ENCODE measurements around the gene FHIT.

The FHIT gene

GRCh38 chr3:59717679-59718205 lies 1533.5 kb downstream of the FHIT start:
- DNase-seq, result no peak

DNA sequence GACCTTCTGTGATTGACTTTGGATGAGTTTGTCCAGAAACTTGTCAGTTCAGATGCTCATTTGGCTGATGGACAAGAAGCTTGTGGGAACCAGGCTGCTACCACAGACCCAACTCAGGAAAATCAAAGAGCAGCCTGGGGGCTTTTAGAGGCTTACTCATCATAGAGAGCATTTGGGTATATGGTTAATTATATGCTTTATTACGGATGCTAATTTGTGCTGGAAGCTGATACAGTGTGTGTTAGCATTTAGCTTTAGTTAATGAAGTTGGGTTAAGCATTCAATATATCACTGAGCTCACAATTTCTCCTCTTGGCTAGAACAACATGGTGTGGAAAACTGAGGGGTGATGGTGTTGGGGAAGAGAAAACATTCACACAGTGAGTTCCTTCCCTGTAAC lies 1537.2 kb downstream of the FHIT start:
- no peak for DNase-seq

GRCh38 chr3:59710554-59710953 lies 1540.7 kb downstream of the FHIT start:
- no peak for DNase-seq

GRCh38 chr3:59709702-59710553 lies 1541.3 kb downstream of the FHIT start:
- no peak for DNase-seq

- DNase-seq, result no peak
These were observed 1543.0 kb downstream of the FHIT start for GRCh38 chr3:59708202-59708601.

DNA sequence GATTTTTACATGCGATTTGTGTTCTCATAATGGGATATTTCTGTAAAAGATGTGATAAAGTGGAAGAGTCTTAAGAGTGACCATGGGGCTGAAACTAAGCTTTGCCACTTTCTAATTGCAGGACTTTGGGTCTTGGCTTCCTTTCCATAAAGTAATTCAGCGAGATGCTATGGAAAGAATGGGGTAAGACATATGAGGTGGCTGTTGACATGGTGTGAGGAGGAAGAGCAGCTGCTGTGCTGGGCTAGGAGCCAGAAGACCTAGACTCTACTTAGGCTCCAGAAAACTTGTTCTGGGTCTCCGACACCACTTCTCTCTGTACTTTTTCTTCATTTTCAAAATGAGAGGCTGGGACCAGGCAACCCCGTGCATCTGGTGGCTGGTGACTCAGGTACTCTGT lies 1547.0 kb downstream of the FHIT start:
- DNase-seq, result no peak

DNA sequence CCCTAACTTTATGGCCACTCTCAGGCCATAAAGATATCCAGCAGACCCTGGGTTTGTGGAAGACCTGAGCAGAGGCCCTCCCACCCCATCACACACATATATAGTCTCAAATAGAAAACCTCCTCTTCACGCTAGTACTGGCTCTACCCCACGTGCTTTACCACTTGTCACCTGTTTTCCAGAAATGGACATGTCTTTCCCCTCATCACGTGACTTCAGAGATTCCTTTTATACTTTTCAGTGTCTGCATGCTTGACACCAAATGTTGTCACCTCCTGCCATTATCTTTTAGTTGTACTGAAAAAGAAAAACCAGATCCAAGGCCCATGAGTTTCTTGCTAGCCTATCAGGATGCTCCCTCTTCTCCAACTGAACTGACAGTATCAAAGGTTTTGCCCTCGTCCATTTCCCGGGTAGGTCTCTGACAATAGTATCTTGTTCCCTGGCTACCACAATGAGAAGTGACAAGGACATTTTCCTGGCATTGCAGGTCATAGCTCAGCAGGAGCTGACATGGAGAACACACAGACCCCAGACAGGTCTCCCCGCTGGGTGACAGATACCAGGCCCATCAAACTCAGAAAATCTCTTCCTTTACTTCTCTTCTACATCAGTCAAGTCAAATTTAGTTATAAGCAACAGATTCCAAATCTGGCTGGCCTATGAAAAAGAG lies 1551.5 kb downstream of the FHIT start:
- DNase-seq, result no peak
